T47D (cell line): Measurements from ENCODE around the gene MAP1LC3A.
"Not testable (repeated sequence)": the region's sequence is repeated elsewhere in the genome, so short reads cannot be mapped to it uniquely, and the experiment has no call there.

Source experiments
- DNase-seq, 2 experiments: peaks; one replicate each; pipeline versions ENCODE4 v3.0.0 to v3.0.0-alpha.2; 2011 to 2012; ENCODE audit warnings: low read depth in 1 of 2, low spot score in 1 of 2
- JUND ChIP-seq: IDR thresholded peaks from 2 replicates; pipeline ENCODE4 v1.6.1; 2012; ENCODE audit warnings: low read depth
- in situ Hi-C: cut with HindIII; loops from 2 replicates; pipeline ENCODE4 v1.10.0; 2016; ENCODE audit warnings: low sequenced_read_pairs, low pct_unique_long_range_greater_than_20kb

The MAP1LC3A gene

GRCh38 chr20:34558320-34559218, at the start of gene MAP1LC3A:
TSS of gene MAP1LC3A (plus strand) at chr20:34558718. CDS start at chr20:34558869, 151 bp downstream.
- in situ Hi-C loops, result no loop called here
- peak in 1 of 2 experiments; percentile 63 for DNase-seq
- no peak for TF ChIP-seq JUND

- DNase-seq, result no peak
- in situ Hi-C loops, result no loop called here
- no peak for TF ChIP-seq JUND
Observed at GRCh38 chr20:34510575-34510974, 47.9 kb upstream of the MAP1LC3A start.

GRCh38 chr20:34511891-34512265, 46.6 kb upstream of the MAP1LC3A start:
- DNase-seq, result no peak
- in situ Hi-C loops, result no loop called here
- TF ChIP-seq JUND, result no peak

- in situ Hi-C loops, result no loop called here
- DNase-seq, result no peak
- no peak for TF ChIP-seq JUND
Observed at GRCh38 chr20:34512266-34512954, 46.1 kb upstream of the MAP1LC3A start.

GRCh38 chr20:34512955-34513419, 45.5 kb upstream of the MAP1LC3A start:
- in situ Hi-C loops, result no loop called here

GRCh38 chr20:34514034-34514433, 44.5 kb upstream of the MAP1LC3A start:
- in situ Hi-C loops, DNase-seq: not testable (repeated sequence)

More at GRCh38 chr20:34512955-34513419, 45.5 kb upstream of the MAP1LC3A start:
- no peak for TF ChIP-seq JUND
- DNase-seq, result no peak

- in situ Hi-C loops, result no loop called here
- no peak for DNase-seq
- no peak for TF ChIP-seq JUND
Observed at GRCh38 chr20:34514897-34515483, 43.5 kb upstream of the MAP1LC3A start.

- in situ Hi-C loops, result no loop called here
- peak; percentile 57 to 86 for DNase-seq
- TF ChIP-seq JUND, result no peak
Observed at GRCh38 chr20:34515484-34516246, 42.9 kb upstream of the MAP1LC3A start.

GRCh38 chr20:34516247-34517113, 42.0 kb upstream of the MAP1LC3A start, which contains the start of gene DYNLRB1:
TSS of gene DYNLRB1 (plus strand) at chr20:34516422. CDS start at chr20:34516459, 37 bp downstream.
- in situ Hi-C loops, result no loop called here
- DNase-seq, result peak; percentile 89 to 98
- TF ChIP-seq JUND, result no peak

GRCh38 chr20:34517114-34517505, 41.4 kb upstream of the MAP1LC3A start:
- in situ Hi-C loops, result no loop called here
- no peak for DNase-seq
- no peak for TF ChIP-seq JUND

- in situ Hi-C loops, DNase-seq: not testable (repeated sequence)
Observed at GRCh38 chr20:34518863-34519262, 39.7 kb upstream of the MAP1LC3A start.

GRCh38 chr20:34519841-34520240, 38.7 kb upstream of the MAP1LC3A start:
- in situ Hi-C loops, DNase-seq: not testable (repeated sequence)
